ENCODE measurements around the gene LDB2. TPM values are rescaled to one million over a fixed set of nuclear protein-coding genes. Genes with fewer than 3 reads are reported as not detected.

The LDB2 gene
- polyA plus RNA-seq, 3 donors: 88.3 to 103 (median 88.5) TPM

GRCh38 chr4:16682975-16683374 is 215.5 kb downstream of the LDB2 start:
- peak in 2 of 11 donors; percentile 36 to 39 for DNase-seq (ENCODE audit: extremely low read depth in 1 of 11, low read depth in 9 of 11, low spot score in 4 of 11)

- no peak for DNase-seq (ENCODE audit: extremely low read depth in 1 of 11, low read depth in 9 of 11, low spot score in 4 of 11)
Measured at GRCh38 chr4:16677001-16677944, 221.2 kb downstream of the LDB2 start.

- no peak for DNase-seq (ENCODE audit: extremely low read depth in 1 of 11, low read depth in 9 of 11, low spot score in 4 of 11)
Measured at GRCh38 chr4:16676230-16676770, 222.1 kb downstream of the LDB2 start.

GRCh38 chr4:16674082-16674481 is 224.4 kb downstream of the LDB2 start:
- no peak for DNase-seq (ENCODE audit: extremely low read depth in 1 of 11, low read depth in 9 of 11, low spot score in 4 of 11)

GRCh38 chr4:16672421-16672820 is 226.0 kb downstream of the LDB2 start:
- DNase-seq (ENCODE audit: extremely low read depth in 1 of 11, low read depth in 9 of 11, low spot score in 4 of 11): no peak

- no peak for DNase-seq (ENCODE audit: extremely low read depth in 1 of 11, low read depth in 9 of 11, low spot score in 4 of 11)
Measured at GRCh38 chr4:16671741-16672140, 226.7 kb downstream of the LDB2 start.

- no peak for DNase-seq (ENCODE audit: extremely low read depth in 1 of 11, low read depth in 9 of 11, low spot score in 4 of 11)
Measured at GRCh38 chr4:16670727-16671126, 227.7 kb downstream of the LDB2 start.

GRCh38 chr4:16669036-16669435 is 229.4 kb downstream of the LDB2 start:
- no peak for DNase-seq (ENCODE audit: extremely low read depth in 1 of 11, low read depth in 9 of 11, low spot score in 4 of 11)

- no peak for DNase-seq (ENCODE audit: extremely low read depth in 1 of 11, low read depth in 9 of 11, low spot score in 4 of 11)
Measured at GRCh38 chr4:16668488-16668887, 230.0 kb downstream of the LDB2 start.

- DNase-seq (ENCODE audit: extremely low read depth in 1 of 11, low read depth in 9 of 11, low spot score in 4 of 11): no peak
Measured at GRCh38 chr4:16667464-16667863, 231.0 kb downstream of the LDB2 start.

GRCh38 chr4:16665942-16666551 is 232.4 kb downstream of the LDB2 start:
- DNase-seq (ENCODE audit: extremely low read depth in 1 of 11, low read depth in 9 of 11, low spot score in 4 of 11): no peak

GRCh38 chr4:16663732-16664131 is 234.7 kb downstream of the LDB2 start:
- DNase-seq (ENCODE audit: extremely low read depth in 1 of 11, low read depth in 9 of 11, low spot score in 4 of 11): no peak

GRCh38 chr4:16663307-16663706 is 235.1 kb downstream of the LDB2 start:
- no peak for DNase-seq (ENCODE audit: extremely low read depth in 1 of 11, low read depth in 9 of 11, low spot score in 4 of 11)

GRCh38 chr4:16661813-16662212 is 236.6 kb downstream of the LDB2 start:
- DNase-seq (ENCODE audit: extremely low read depth in 1 of 11, low read depth in 9 of 11, low spot score in 4 of 11): no peak

GRCh38 chr4:16660656-16661055 is 237.8 kb downstream of the LDB2 start:
- DNase-seq (ENCODE audit: extremely low read depth in 1 of 11, low read depth in 9 of 11, low spot score in 4 of 11): no peak

- no peak for DNase-seq (ENCODE audit: extremely low read depth in 1 of 11, low read depth in 9 of 11, low spot score in 4 of 11)
Measured at GRCh38 chr4:16659694-16660093, 238.8 kb downstream of the LDB2 start.

- peak in 3 of 11 donors; percentile 25 to 30 (median 27) for DNase-seq (ENCODE audit: extremely low read depth in 1 of 11, low read depth in 9 of 11, low spot score in 4 of 11)
Measured at GRCh38 chr4:16659079-16659478, 239.4 kb downstream of the LDB2 start.

- DNase-seq (ENCODE audit: extremely low read depth in 1 of 11, low read depth in 9 of 11, low spot score in 4 of 11): no peak
Measured at GRCh38 chr4:16658183-16658582, 240.3 kb downstream of the LDB2 start.

GRCh38 chr4:16655111-16655510 is 243.3 kb downstream of the LDB2 start:
- no peak for DNase-seq (ENCODE audit: extremely low read depth in 1 of 11, low read depth in 9 of 11, low spot score in 4 of 11)

GRCh38 chr4:16652732-16653305 is 245.6 kb downstream of the LDB2 start:
- no peak for DNase-seq (ENCODE audit: extremely low read depth in 1 of 11, low read depth in 9 of 11, low spot score in 4 of 11)

Measured in renal cortex interstitium (tissue), 11 donors.